Caco-2 (cell line): ENCODE results near the gene ADORA1. TPM values are rescaled to one million over a fixed set of nuclear protein-coding genes. Genes with fewer than 3 reads are reported as not detected.

Experiments
- BruUV-seq: library from RNA; stranded (reverse); fragments of 400-500 nt; replicated peaks from 2 replicates; lab custom pipeline; 2021; lab: Mats Ljungman, UMichigan
- CTCF ChIA-PET: fragments of 300-600 bp; sonication (Branson Sonifier 250); formaldehyde crosslinking; loops from one replicate; lab custom pipeline; 2022; ENCODE audit warnings: antibody characterized with exemption; lab: Charles Lee
- POLR2A ChIA-PET: fragments of 300-600 bp; sonication (Branson Sonifier 250); formaldehyde crosslinking; loops from one replicate; lab custom pipeline; 2022; ENCODE audit warnings: antibody characterized with exemption; lab: Charles Lee
- DNase-seq, 2 experiments: peaks; one replicate each; pipeline versions ENCODE4 v3.0.0 to v3.0.0-alpha.2; 2020 to 2022
- H3K27me3 ChIP-seq: replicated peaks from 2 replicates; pipeline ENCODE4 v1.6.0; 2011; ENCODE audit warnings: low read length; ENCODE audit not compliant: control insufficient read depth, insufficient read depth
- H3K36me3 ChIP-seq: 2 replicates; pipeline ENCODE4 v1.5.1; 2011; ENCODE audit warnings: low read length; ENCODE audit not compliant: control insufficient read depth, insufficient read depth
- H3K4me1 ChIP-seq: fragments of 250-450 bp; sonication (Bioruptor Pico); 2 replicates; pipeline ENCODE4 v1.5.1; 2020; ENCODE audit warnings: mild to moderate bottlenecking
- H3K4me3 ChIP-seq: 2 replicates; pipeline ENCODE4 v1.5.1; 2011; ENCODE audit warnings: low read depth, mild to moderate bottlenecking, control low read depth, low read length
- H3K9me3 ChIP-seq: fragments of 250-450 bp; sonication (Bioruptor Pico); 2 replicates; pipeline ENCODE4 v1.5.1; 2020; ENCODE audit warnings: mild to moderate bottlenecking, moderate library complexity
- H3K27ac Mint-ChIP-seq: one replicate; pipeline ENCODE4 v1.8.0; 2022; ENCODE audit warnings: mixed read lengths; ENCODE audit not compliant: unreplicated experiment
- H3K27me3 Mint-ChIP-seq: one replicate; pipeline ENCODE4 v1.8.0; 2022; ENCODE audit warnings: mixed read lengths; ENCODE audit not compliant: insufficient read depth, unreplicated experiment
- H3K36me3 Mint-ChIP-seq: one replicate; pipeline ENCODE4 v1.8.0; 2022; ENCODE audit warnings: mild to moderate bottlenecking, mixed read lengths; ENCODE audit not compliant: insufficient read depth, unreplicated experiment
- H3K4me1 Mint-ChIP-seq: one replicate; pipeline ENCODE4 v1.8.0; 2022; ENCODE audit warnings: low read depth, mixed read lengths; ENCODE audit not compliant: unreplicated experiment
- H3K4me3 Mint-ChIP-seq: one replicate; pipeline ENCODE4 v1.8.0; 2022; ENCODE audit warnings: mild to moderate bottlenecking, moderate library complexity, mixed read lengths; ENCODE audit not compliant: unreplicated experiment
- H3K9me3 Mint-ChIP-seq: one replicate; pipeline ENCODE4 v1.8.0; 2022; ENCODE audit warnings: mixed read lengths; ENCODE audit not compliant: unreplicated experiment
- CTCF ChIP-seq, 2 experiments: fragments of 200-600 bp in 1 of 2; IDR thresholded peaks; 1 replicate in 1 of 2; 2 replicates in 1 of 2; pipeline versions ENCODE4 v1.5.1 to v1.8.0; 2011 to 2022; ENCODE audit warnings: antibody characterized with exemption in 1 of 2, control low read depth in 1 of 2, inconsistent platforms in 1 of 2, low read depth in 1 of 2, low read length in 1 of 2, mild to moderate bottlenecking in 1 of 2, moderate library complexity in 1 of 2; ENCODE audit not compliant: insufficient read depth in 1 of 2, severe bottlenecking in 1 of 2, unreplicated experiment in 1 of 2
- intact Hi-C: fragments of 100-400 bp; cut with micrococcal nuclease; formaldehyde crosslinking; loops from one replicate; pipeline ENCODE4 v1.10.0; 2022; ENCODE audit not compliant: unreplicated experiment
- total RNA-seq: library from RNA; stranded (reverse); gene quantifications from 2 replicates; pipeline ENCODE4 v1.2.3, GENCODE V29; 2022

The ADORA1 gene
- total RNA-seq, 1 experiment from 2014 or later: 46.0 TPM

- Mint-ChIP-seq H3K27me3 (no peaks in the 10 kb centered on the region), H3K36me3 (peaks cover 38% of the 10 kb centered on the region), H3K4me1 (peaks cover 50% of the 10 kb centered on the region), H3K9me3 (no peaks in the 10 kb centered on the region), H3K4me3 (no peak overlapping the region), H3K27ac (peak overlapping the region; percentile 46)
- intact Hi-C loops: no loop called here
- ChIA-PET POLR2A (no interaction called here), CTCF (interaction anchor here (0.7 to 2.0 kb wide), 3 partner anchors 37 to 51 kb away, joined by 3 to 19 read pairs (median 10); no protein-coding TSS in a partner anchor)
- TF ChIP-seq CTCF (IDR thresholded peaks at IDR 0.05; ENCODE audit: insufficient read depth in 1 of 2, low read depth in 1 of 2, low read length in 1 of 2, severe bottlenecking in 1 of 2, unreplicated experiment in 1 of 2): no peak
- H3K36me3 ChIP-seq: no peaks in the 10 kb centered on the region
- BruUV-seq: no TSS peak
- H3K4me1 ChIP-seq: peaks cover 62% of the 10 kb centered on the region
- DNase-seq: no peak
- no peaks in the 10 kb centered on the region for H3K9me3 ChIP-seq
- no peaks in the 10 kb centered on the region for H3K27me3 ChIP-seq
- no peak overlapping the region for H3K4me3 ChIP-seq
Observed at GRCh38 chr1:203165101-203165799, 37.7 kb downstream of the ADORA1 start.

DNA sequence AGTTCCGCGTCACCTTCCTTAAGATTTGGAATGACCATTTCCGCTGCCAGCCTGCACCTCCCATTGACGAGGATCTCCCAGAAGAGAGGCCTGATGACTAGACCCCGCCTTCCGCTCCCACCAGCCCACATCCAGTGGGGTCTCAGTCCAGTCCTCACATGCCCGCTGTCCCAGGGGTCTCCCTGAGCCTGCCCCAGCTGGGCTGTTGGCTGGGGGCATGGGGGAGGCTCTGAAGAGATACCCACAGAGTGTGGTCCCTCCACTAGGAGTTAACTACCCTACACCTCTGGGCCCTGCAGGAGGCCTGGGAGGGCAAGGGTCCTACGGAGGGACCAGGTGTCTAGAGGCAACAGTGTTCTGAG lies 38.3 kb downstream of the ADORA1 start:
- CTCF ChIA-PET: interaction anchor here (1.0 to 2.0 kb wide), 3 partner anchors 48 to 126 kb away, joined by 5 to 19 read pairs (median 10); no protein-coding TSS in a partner anchor
- Mint-ChIP-seq H3K27ac (peak overlapping the region; percentile 46), H3K4me1 (peaks cover 49% of the 10 kb centered on the region), H3K27me3 (no peaks in the 10 kb centered on the region), H3K4me3 (no peak overlapping the region), H3K9me3 (no peaks in the 10 kb centered on the region), H3K36me3 (peaks cover 38% of the 10 kb centered on the region)
- no peaks in the 10 kb centered on the region for H3K27me3 ChIP-seq
- no peaks in the 10 kb centered on the region for H3K36me3 ChIP-seq
- no peaks in the 10 kb centered on the region for H3K9me3 ChIP-seq
- BruUV-seq: no TSS peak
- no peak for DNase-seq
- H3K4me3 ChIP-seq: no peak overlapping the region
- intact Hi-C loops: loop anchor here (1.0 kb wide), 1 partner anchor 51 kb away; no protein-coding TSS in a partner anchor
- TF ChIP-seq CTCF (IDR thresholded peaks at IDR 0.05; ENCODE audit: insufficient read depth in 1 of 2, low read depth in 1 of 2, low read length in 1 of 2, severe bottlenecking in 1 of 2, unreplicated experiment in 1 of 2): no peak
- peaks cover 64% of the 10 kb centered on the region for H3K4me1 ChIP-seq
- POLR2A ChIA-PET: no interaction called here

GRCh38 chr1:203166192-203166940 lies 38.8 kb downstream of the ADORA1 start:
- peaks cover 59% of the 10 kb centered on the region for H3K4me1 ChIP-seq
- no peaks in the 10 kb centered on the region for H3K27me3 ChIP-seq
- DNase-seq: peak in 1 of 2 experiments; percentile 40
- H3K4me3 ChIP-seq: no peak overlapping the region
- peaks cover 44% of the 10 kb centered on the region for H3K36me3 Mint-ChIP-seq
- H3K36me3 ChIP-seq: no peaks in the 10 kb centered on the region
- peak in 1 of 2 experiments; percentile 51 for TF ChIP-seq CTCF (IDR thresholded peaks at IDR 0.05; ENCODE audit: insufficient read depth in 1 of 2, low read depth in 1 of 2, low read length in 1 of 2, severe bottlenecking in 1 of 2, unreplicated experiment in 1 of 2)
- peaks cover 43% of the 10 kb centered on the region for H3K4me1 Mint-ChIP-seq
- ChIA-PET POLR2A (interaction anchor here (0.6 kb wide), 1 partner anchor 38 kb away, joined by 3 read pairs; no protein-coding TSS in a partner anchor), CTCF (interaction anchor here (0.6 to 2.0 kb wide), 4 partner anchors 25 to 127 kb away, joined by 5 to 19 read pairs (median 8); no protein-coding TSS in a partner anchor)
- H3K9me3 ChIP-seq: no peaks in the 10 kb centered on the region
- no peaks in the 10 kb centered on the region for H3K27me3 Mint-ChIP-seq
- BruUV-seq: TSS peak; percentile 40
- H3K9me3 Mint-ChIP-seq: no peaks in the 10 kb centered on the region
- intact Hi-C loops: loop anchor here (1.0 kb wide), 1 partner anchor 50 kb away; no protein-coding TSS in a partner anchor
- H3K4me3 Mint-ChIP-seq: no peak overlapping the region
- peak overlapping the region; percentile 46 for H3K27ac Mint-ChIP-seq
